GM20000 (cell line): ENCODE measurements around the gene ZW10.

Source experiments
- DNase-seq: peaks from one replicate; pipeline ENCODE4 v3.0.0; 2012; ENCODE audit warnings: low spot score
- TF ChIP-seq, protein P1 (sequence below): IDR thresholded peaks from 2 replicates; pipeline ENCODE4 v1.5.1; 2012; ENCODE audit warnings: mild to moderate bottlenecking, control low read depth; ENCODE audit errors: extremely low read depth, missing control alignments

ZW10 gene

GRCh38 chr11:113736323-113736722 is 37.2 kb downstream of the ZW10 start:
- no peak for DNase-seq
- TF ChIP-seq, protein P1, sequence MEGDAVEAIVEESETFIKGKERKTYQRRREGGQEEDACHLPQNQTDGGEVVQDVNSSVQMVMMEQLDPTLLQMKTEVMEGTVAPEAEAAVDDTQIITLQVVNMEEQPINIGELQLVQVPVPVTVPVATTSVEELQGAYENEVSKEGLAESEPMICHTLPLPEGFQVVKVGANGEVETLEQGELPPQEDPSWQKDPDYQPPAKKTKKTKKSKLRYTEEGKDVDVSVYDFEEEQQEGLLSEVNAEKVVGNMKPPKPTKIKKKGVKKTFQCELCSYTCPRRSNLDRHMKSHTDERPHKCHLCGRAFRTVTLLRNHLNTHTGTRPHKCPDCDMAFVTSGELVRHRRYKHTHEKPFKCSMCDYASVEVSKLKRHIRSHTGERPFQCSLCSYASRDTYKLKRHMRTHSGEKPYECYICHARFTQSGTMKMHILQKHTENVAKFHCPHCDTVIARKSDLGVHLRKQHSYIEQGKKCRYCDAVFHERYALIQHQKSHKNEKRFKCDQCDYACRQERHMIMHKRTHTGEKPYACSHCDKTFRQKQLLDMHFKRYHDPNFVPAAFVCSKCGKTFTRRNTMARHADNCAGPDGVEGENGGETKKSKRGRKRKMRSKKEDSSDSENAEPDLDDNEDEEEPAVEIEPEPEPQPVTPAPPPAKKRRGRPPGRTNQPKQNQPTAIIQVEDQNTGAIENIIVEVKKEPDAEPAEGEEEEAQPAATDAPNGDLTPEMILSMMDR = no peak

- no peak for DNase-seq
- TF ChIP-seq, protein P1 = no peak
Measured at GRCh38 chr11:113732092-113732491, 41.4 kb downstream of the ZW10 start.

DNA sequence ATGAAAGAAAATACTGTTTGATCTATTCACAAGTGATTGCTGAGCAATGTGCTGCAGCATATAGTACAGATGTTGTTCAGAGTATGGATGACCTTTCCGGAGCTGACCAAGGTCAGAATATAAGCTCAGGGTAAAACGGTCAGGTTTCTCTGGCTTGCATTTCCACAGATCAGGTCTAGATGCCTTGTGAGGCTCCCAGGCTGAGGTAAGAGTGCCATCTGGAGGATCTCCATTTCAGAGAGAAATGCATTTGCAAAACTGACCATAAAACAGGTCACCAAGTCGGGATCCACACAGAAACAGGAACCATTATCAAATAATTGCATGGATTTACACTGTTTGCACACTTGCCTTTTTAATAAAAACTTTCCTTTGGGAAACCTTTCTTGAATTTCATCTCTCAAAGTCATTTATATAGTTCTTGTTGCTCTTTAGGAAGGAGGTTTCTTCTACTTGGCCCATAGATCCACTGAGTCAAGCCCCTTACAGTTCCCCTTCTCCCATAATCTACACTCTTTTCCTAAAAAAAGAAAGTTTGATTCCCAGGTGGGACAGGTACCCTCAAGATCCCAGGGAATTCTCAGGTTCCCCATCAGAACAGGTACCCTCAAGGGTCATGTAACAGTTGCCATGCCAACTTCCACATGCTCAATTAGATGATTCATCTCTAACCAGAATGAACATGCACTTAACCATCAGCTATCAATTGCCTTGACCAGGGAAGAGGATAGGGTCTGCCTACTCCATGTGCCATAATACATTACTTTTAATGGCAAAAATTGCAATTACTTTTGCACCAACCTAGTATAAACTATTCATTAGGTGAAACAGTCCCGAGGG is 42.4 kb downstream of the ZW10 start:
- peak; percentile 13 for DNase-seq
- TF ChIP-seq, protein P1 = peak; percentile 7

DNA sequence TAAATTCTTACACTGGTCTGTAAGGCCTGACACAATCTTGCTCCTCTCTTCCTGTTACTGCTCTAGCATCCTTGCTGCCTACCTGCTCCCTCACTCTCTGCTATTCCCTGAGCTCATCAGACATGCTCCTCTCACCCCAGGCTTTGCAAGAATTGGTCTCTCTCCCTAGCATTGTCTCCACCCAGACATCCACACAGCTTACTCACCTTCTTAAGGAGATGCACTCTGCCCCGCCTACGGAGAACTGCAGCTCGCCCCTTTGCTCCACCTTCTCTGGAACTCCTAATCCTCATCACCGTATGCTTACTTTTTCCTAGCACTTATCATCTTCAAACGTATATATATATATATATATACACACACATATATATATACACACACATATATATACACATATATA is 44.0 kb downstream of the ZW10 start:
- no peak for DNase-seq
- TF ChIP-seq, protein P1 = no peak

DNA sequence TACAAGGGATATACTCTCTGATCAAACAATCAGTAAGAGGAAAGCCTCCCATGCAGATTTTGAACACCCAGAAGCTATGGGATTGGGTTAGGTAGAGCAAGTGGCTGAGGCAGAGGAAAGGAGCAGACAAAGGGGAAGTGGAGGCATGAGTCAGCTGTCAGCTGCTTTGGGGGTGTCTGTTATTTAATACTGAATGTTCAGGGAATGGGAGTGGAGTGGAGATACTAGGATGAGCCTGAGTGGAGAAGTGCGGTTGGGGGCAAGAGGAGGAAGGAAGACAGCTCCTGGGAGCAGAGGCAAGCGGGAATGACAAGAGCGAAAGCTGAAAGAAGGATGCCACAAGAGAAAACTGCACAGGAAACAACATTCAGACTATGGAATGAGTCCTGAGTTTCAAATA is 44.7 kb downstream of the ZW10 start:
- no peak for DNase-seq
- TF ChIP-seq, protein P1 = no peak

DNA sequence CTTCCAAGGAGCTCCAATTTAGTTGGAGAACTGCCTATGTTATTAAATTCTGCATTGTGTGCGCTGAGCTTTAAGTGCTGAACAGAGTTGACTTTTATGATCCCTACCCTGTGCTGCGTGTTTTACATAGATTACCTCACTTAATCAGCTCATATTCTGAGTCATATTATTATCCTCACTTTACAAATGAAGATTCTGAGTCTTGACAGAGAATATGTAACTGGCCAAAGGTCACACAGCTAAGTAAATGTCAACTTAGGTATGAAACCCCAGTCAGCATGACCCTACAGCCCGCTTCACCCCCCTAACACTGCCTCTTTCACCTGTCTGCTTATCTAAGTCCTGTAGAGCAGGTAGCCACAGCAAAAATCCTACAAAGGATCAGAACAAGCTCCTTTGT is 47.6 kb downstream of the ZW10 start:
- DNase-seq = no peak
- TF ChIP-seq, protein P1 = no peak

DNA sequence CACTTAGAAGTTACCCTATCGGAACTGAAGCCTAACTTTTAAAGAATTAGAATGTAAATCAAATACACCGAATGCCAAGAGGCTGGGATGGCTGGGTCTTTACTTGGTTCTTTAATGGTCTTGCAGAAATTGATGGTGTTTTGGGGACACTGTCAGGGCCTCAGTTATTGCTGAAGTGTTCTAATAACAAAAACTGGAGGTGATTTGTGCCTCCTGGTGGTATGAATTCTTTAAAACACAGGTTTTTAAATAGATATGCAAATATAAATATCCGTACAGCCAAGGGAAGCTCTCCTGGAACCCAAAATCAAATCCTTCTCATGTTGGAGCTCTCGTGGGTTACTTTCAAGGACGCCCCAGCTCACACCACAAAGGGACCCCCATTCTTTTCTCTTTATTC is 48.1 kb downstream of the ZW10 start:
- DNase-seq = no peak

More for the DNA sequence above, 48.1 kb downstream of the ZW10 start:
- TF ChIP-seq, protein P1 = no peak
